ENCODE results near the gene MYO7B.

DNA sequence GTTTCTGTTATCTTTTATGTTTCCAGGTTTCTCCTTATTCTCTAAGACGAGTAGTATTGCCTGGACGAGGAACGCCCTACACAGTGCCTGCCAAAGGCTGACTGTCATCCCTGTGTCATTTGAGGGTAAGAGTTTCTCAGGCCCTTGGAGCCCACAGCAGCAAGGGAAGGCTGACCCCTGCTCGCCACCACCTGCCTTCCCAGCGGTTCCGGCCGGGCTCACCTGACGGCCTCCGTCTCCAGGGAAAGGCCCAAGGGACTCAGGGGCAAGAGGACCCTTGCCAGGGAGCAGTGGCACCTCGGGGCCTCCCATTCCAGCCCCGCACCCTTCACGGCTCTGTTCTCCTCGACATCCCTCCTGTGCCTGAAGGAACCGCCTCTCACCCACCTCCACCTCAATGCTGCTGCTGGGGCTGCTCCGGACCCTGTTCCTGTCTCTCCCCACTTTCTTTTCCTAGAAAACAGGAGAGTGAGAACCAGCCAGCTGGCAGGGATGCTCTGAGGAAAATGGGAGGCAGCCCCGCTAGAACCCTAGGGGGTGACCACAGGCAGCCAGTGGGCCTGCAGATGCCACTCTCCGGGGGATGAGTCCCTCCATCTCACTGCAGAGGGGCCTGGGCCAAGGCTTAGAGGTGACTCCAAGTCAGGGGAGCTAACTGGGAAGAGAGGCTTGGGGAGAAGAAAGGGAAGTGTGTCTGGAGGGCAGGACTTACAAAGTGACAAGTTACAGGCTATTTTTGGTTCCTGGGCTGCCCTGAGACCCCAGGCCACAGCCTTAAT lies 138.0 kb downstream of the MYO7B start:
- no peak for TF ChIP-seq POLR2A (IDR thresholded peaks at IDR 0.05; ENCODE audit: low read length)
- TF ChIP-seq, protein P1, sequence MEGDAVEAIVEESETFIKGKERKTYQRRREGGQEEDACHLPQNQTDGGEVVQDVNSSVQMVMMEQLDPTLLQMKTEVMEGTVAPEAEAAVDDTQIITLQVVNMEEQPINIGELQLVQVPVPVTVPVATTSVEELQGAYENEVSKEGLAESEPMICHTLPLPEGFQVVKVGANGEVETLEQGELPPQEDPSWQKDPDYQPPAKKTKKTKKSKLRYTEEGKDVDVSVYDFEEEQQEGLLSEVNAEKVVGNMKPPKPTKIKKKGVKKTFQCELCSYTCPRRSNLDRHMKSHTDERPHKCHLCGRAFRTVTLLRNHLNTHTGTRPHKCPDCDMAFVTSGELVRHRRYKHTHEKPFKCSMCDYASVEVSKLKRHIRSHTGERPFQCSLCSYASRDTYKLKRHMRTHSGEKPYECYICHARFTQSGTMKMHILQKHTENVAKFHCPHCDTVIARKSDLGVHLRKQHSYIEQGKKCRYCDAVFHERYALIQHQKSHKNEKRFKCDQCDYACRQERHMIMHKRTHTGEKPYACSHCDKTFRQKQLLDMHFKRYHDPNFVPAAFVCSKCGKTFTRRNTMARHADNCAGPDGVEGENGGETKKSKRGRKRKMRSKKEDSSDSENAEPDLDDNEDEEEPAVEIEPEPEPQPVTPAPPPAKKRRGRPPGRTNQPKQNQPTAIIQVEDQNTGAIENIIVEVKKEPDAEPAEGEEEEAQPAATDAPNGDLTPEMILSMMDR (IDR thresholded peaks at IDR 0.05) = no peak
- TF ChIP-seq CEBPB (IDR thresholded peaks at IDR 0.05) = no peak
- no peak for TF ChIP-seq EP300 (IDR thresholded peaks at IDR 0.05)
- TF ChIP-seq RAD21 (conservative IDR thresholded peaks at IDR 0.05 in 1 of 2, IDR thresholded peaks at IDR 0.05 in 1 of 2) = no peak
- TF ChIP-seq, protein P2, sequence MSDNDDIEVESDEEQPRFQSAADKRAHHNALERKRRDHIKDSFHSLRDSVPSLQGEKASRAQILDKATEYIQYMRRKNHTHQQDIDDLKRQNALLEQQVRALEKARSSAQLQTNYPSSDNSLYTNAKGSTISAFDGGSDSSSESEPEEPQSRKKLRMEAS (IDR thresholded peaks at IDR 0.05) = no peak
- TF ChIP-seq MAFK (IDR thresholded peaks at IDR 0.05; ENCODE audit: partially characterized antibody) = no peak
- no peak for TF ChIP-seq PHF8 (IDR thresholded peaks at IDR 0.05; ENCODE audit: borderline replicate concordance, low read depth)
- TF ChIP-seq, protein P3, sequence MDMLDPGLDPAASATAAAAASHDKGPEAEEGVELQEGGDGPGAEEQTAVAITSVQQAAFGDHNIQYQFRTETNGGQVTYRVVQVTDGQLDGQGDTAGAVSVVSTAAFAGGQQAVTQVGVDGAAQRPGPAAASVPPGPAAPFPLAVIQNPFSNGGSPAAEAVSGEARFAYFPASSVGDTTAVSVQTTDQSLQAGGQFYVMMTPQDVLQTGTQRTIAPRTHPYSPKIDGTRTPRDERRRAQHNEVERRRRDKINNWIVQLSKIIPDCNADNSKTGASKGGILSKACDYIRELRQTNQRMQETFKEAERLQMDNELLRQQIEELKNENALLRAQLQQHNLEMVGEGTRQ (IDR thresholded peaks at IDR 0.05) = no peak
- no peak for TF ChIP-seq RCOR1 (IDR thresholded peaks at IDR 0.05; ENCODE audit: low read depth, low read length)
- no peak for TF ChIP-seq SREBF2 (IDR thresholded peaks at IDR 0.05)

Data from A549 (cell line).